Cardiac muscle cell (in vitro differentiated cells and primary cell): ENCODE results near the gene ITGAE. TPM values are rescaled to one million over a fixed set of nuclear protein-coding genes. Genes with fewer than 3 reads are reported as not detected.

Experiments
- DNase-seq, 2 donors: peaks; one replicate each; pipeline versions ENCODE4 v3.0.0 to v3.0.0-alpha.2; 2010 to 2017; ENCODE audit warnings: low read depth in 1 of 2, low spot score in 1 of 2
- H3K27ac ChIP-seq: fragments of 200-600 bp; sonication (generic); 2 replicates; pipeline ENCODE4 v1.5.1; 2016
- H3K27me3 ChIP-seq: fragments of 200-600 bp; sonication (generic); 2 replicates; pipeline ENCODE4 v1.6.0; 2016; ENCODE audit warnings: control low read depth
- H3K36me3 ChIP-seq: fragments of 200-600 bp; sonication (generic); 2 replicates; pipeline ENCODE4 v1.5.1; 2016; ENCODE audit warnings: control low read depth
- H3K4me1 ChIP-seq: fragments of 200-600 bp; sonication (generic); 2 replicates; pipeline ENCODE4 v1.8.1; 2017; ENCODE audit warnings: low read depth, mild to moderate bottlenecking, mixed run types
- H3K4me3 ChIP-seq: fragments of 200-600 bp; sonication (generic); 2 replicates; pipeline ENCODE4 v1.5.1; 2016; ENCODE audit warnings: mild to moderate bottlenecking
- H3K9me3 ChIP-seq: fragments of 200-600 bp; sonication (generic); 2 replicates; pipeline ENCODE4 v1.5.1; 2017; ENCODE audit warnings: low read depth, mild to moderate bottlenecking, control low read depth
- CTCF ChIP-seq: IDR thresholded peaks from 2 replicates; pipeline ENCODE4 v1.5.1; 2012; ENCODE audit warnings: low read depth, mild to moderate bottlenecking, low read length
- polyA plus RNA-seq: library from polyadenylated mRNA; unstranded; fragments of >200 nt; fragmentation: Nextera tagmentation; extraction: Ambion mirVana; gene quantifications from 2 replicates; pipeline ENCODE4 v1.2.1, GENCODE V29; 2016
- total RNA-seq: library from RNA; depleted of rRNA; stranded (reverse); fragments of >200 nt; gene quantifications from 2 replicates; pipeline ENCODE4 v1.2.3, GENCODE V29; 2016

The ITGAE gene
- total and polyA plus RNA-seq, 2 experiments from 2014 or later = 15.6 to 86.6 TPM

- no peak for TF ChIP-seq CTCF
- no peaks in the 10 kb centered on the region for H3K9me3 ChIP-seq
- peaks cover 9% of the 10 kb centered on the region for H3K36me3 ChIP-seq
- H3K4me3 ChIP-seq = peak overlapping the region; percentile 83
- H3K4me1 ChIP-seq = peaks cover 3% of the 10 kb centered on the region
- H3K27ac ChIP-seq = no peak overlapping the region
- peak in 1 of 2 donors; percentile 21 for DNase-seq
- H3K27me3 ChIP-seq = no peaks in the 10 kb centered on the region
These were observed 76.5 kb downstream of the ITGAE start for GRCh38 chr17:3724378-3725077.

- H3K36me3 ChIP-seq = peaks cover 9% of the 10 kb centered on the region
- peak; percentile 92 to 97 for DNase-seq
- peak; percentile 29 for TF ChIP-seq CTCF
- no peaks in the 10 kb centered on the region for H3K27me3 ChIP-seq
- H3K4me3 ChIP-seq = peak within 1 kb of the TSS; percentile 83
- peak within 1 kb of the TSS; percentile 90 for H3K27ac ChIP-seq
- H3K9me3 ChIP-seq = no peaks in the 10 kb centered on the region
- H3K4me1 ChIP-seq = peaks cover 3% of the 10 kb centered on the region
These were observed 77.2 kb downstream of the ITGAE start, which contains the start of gene HASPIN for GRCh38 chr17:3723556-3724377. Gene HASPIN, plus strand, starts transcription at chr17:3723903. Its CDS starts 33 bp downstream, at chr17:3723936.

- H3K36me3 ChIP-seq = peaks cover 9% of the 10 kb centered on the region
- DNase-seq = no peak
- no peaks in the 10 kb centered on the region for H3K9me3 ChIP-seq
- peak overlapping the region; percentile 90 for H3K27ac ChIP-seq
- H3K27me3 ChIP-seq = no peaks in the 10 kb centered on the region
- TF ChIP-seq CTCF = no peak
- H3K4me1 ChIP-seq = peaks cover 3% of the 10 kb centered on the region
- peak overlapping the region; percentile 83 for H3K4me3 ChIP-seq
These were observed 77.8 kb downstream of the ITGAE start for GRCh38 chr17:3723188-3723555.

- Histone ChIP-seq H3K27me3 (no peaks in the 10 kb centered on the region), H3K27ac (peak overlapping the region; percentile 90), H3K9me3 (no peaks in the 10 kb centered on the region), H3K4me3 (peak overlapping the region; percentile 83), H3K36me3 (peaks cover 9% of the 10 kb centered on the region), H3K4me1 (peaks cover 3% of the 10 kb centered on the region)
- peak in 1 of 2 donors; percentile 41 for DNase-seq
- no peak for TF ChIP-seq CTCF
These were observed 78.3 kb downstream of the ITGAE start for GRCh38 chr17:3722716-3723115.

- Histone ChIP-seq H3K4me3 (no peak overlapping the region), H3K4me1 (no peaks in the 10 kb centered on the region), H3K27me3 (no peaks in the 10 kb centered on the region), H3K9me3 (no peaks in the 10 kb centered on the region), H3K27ac (no peak overlapping the region), H3K36me3 (peaks cover 23% of the 10 kb centered on the region)
- TF ChIP-seq CTCF = no peak
- no peak for DNase-seq
These were observed 81.7 kb downstream of the ITGAE start for GRCh38 chr17:3719265-3719664.
